Measurements from ENCODE around the gene MEMO1.

MEMO1 gene

GRCh38 chr2:31823558-31823957 is 187.2 kb downstream of the MEMO1 start:
- no peak for DNase-seq (ENCODE audit: low spot score)

GRCh38 chr2:31822587-31822986 is 188.2 kb downstream of the MEMO1 start:
- DNase-seq (ENCODE audit: low spot score): no peak

All from CD4-positive, alpha-beta T cell treated with Interleukin-6 at 100 ng/mL for 8 hours (primary cell).